Vagina (tissue), 2 donors: Measurements from ENCODE around the gene PMM2.

Experiments used
- POLR2A ChIP-seq, 2 donors: fragments of 450-650 bp; IDR thresholded peaks; one replicate each; pipeline ENCODE4 v1.6.1; 2017; ENCODE audit warnings: antibody characterized with exemption in 2 of 2, mild to moderate bottlenecking in 2 of 2, moderate library complexity in 2 of 2
- POLR2AphosphoS5 ChIP-seq, 2 donors: sonication (generic); formaldehyde crosslinking; IDR thresholded peaks; one replicate each; pipeline ENCODE4 v1.9.0; 2017; ENCODE audit warnings: antibody characterized with exemption in 2 of 2, mild to moderate bottlenecking in 2 of 2, low read depth in 1 of 2; ENCODE audit not compliant: insufficient read depth in 1 of 2
- TF ChIP-seq, protein P1 (sequence below), 3 experiments: fragments of 450-650 bp in 2 of 3; fragments of 200-600 bp in 1 of 3; sonication (generic) in 1 of 3; IDR thresholded peaks; one replicate each; pipeline ENCODE4 v1.5.1; 2017 to 2019; ENCODE audit warnings: antibody characterized with exemption in 3 of 3, mild to moderate bottlenecking in 2 of 3, moderate library complexity in 2 of 3

GRCh38 chr16:8764525-8765250 lies 33.0 kb upstream of the PMM2 start:
- TF ChIP-seq, protein P1, sequence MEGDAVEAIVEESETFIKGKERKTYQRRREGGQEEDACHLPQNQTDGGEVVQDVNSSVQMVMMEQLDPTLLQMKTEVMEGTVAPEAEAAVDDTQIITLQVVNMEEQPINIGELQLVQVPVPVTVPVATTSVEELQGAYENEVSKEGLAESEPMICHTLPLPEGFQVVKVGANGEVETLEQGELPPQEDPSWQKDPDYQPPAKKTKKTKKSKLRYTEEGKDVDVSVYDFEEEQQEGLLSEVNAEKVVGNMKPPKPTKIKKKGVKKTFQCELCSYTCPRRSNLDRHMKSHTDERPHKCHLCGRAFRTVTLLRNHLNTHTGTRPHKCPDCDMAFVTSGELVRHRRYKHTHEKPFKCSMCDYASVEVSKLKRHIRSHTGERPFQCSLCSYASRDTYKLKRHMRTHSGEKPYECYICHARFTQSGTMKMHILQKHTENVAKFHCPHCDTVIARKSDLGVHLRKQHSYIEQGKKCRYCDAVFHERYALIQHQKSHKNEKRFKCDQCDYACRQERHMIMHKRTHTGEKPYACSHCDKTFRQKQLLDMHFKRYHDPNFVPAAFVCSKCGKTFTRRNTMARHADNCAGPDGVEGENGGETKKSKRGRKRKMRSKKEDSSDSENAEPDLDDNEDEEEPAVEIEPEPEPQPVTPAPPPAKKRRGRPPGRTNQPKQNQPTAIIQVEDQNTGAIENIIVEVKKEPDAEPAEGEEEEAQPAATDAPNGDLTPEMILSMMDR (IDR thresholded peaks at IDR 0.05) = no peak
- TF ChIP-seq POLR2AphosphoS5 (IDR thresholded peaks at IDR 0.05; ENCODE audit: insufficient read depth in 1 of 2, low read depth in 1 of 2) = no peak
- TF ChIP-seq POLR2A (IDR thresholded peaks at IDR 0.05) = no peak
